ENCODE data around the gene ARHGAP10.

The ARHGAP10 gene

GRCh38 chr4:148015058-148015457 lies 283.2 kb downstream of the ARHGAP10 start:
- Mint-ChIP-seq H3K27ac (peak overlapping the region; percentile 15), H3K36me3 (ENCODE audit: low read depth) (peaks cover 6% of the 10 kb centered on the region), H3K4me3 (no peak overlapping the region), H3K9me3 (no peaks in the 10 kb centered on the region), H3K4me1 (peaks cover 16% of the 10 kb centered on the region), H3K27me3 (ENCODE audit: low read depth, poor library complexity) (no peaks in the 10 kb centered on the region)
- no peak for DNase-seq
- TF ChIP-seq, protein P1, sequence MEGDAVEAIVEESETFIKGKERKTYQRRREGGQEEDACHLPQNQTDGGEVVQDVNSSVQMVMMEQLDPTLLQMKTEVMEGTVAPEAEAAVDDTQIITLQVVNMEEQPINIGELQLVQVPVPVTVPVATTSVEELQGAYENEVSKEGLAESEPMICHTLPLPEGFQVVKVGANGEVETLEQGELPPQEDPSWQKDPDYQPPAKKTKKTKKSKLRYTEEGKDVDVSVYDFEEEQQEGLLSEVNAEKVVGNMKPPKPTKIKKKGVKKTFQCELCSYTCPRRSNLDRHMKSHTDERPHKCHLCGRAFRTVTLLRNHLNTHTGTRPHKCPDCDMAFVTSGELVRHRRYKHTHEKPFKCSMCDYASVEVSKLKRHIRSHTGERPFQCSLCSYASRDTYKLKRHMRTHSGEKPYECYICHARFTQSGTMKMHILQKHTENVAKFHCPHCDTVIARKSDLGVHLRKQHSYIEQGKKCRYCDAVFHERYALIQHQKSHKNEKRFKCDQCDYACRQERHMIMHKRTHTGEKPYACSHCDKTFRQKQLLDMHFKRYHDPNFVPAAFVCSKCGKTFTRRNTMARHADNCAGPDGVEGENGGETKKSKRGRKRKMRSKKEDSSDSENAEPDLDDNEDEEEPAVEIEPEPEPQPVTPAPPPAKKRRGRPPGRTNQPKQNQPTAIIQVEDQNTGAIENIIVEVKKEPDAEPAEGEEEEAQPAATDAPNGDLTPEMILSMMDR (IDR thresholded peaks at IDR 0.05): no peak

DNA sequence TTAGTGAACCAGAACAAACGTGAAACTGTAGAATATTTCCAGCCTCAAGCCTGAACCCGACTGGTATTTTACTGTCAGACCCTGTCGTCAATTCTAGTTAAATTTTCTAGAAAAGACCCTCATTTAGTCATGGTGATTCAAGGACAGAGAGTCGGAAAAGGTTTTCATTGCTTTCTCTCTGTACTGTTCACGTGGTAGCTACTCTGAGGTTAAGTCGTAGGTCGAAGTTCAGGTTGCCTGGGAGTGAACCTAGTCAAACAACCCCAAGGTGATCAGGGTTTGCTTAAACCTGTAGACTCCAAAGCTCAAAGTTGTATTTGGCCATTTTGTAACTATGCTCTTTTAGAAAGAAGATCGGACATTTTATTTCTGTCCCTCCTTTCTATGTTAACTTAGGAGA lies 283.6 kb downstream of the ARHGAP10 start:
- H3K9me3 Mint-ChIP-seq: no peaks in the 10 kb centered on the region
- DNase-seq: no peak
- TF ChIP-seq, protein P1 (IDR thresholded peaks at IDR 0.05): no peak
- peaks cover 9% of the 10 kb centered on the region for H3K36me3 Mint-ChIP-seq (ENCODE audit: low read depth)
- H3K4me3 Mint-ChIP-seq: no peak overlapping the region
- H3K4me1 Mint-ChIP-seq: peaks cover 16% of the 10 kb centered on the region
- H3K27ac Mint-ChIP-seq: no peak overlapping the region
- no peaks in the 10 kb centered on the region for H3K27me3 Mint-ChIP-seq (ENCODE audit: low read depth, poor library complexity)

DNA sequence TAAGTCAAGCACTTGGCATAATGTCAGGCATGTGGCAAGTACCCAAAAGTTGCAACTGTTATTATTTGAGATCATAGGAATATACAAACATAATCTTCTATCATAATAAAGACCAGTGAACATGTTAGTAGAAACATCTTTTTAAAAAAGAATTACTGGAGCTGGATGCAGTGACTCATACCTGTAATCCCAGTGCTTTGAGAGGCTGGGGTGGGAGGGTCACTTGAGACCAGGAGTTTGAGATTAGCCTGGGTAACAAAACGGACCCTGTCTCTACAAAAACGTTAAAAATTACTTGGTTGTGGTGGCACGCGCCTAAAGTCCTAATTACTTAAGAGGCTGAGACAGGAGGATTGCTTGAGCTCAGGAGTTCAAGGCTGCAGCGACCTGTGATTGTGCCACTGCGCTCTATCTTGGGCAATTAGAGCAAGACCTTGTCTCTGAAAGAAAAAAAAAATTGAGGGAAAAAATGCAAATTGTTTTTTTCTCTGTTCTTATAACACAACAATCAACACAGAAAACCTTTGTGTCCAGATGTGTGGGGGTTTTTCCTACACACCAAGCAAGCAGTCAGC lies 284.3 kb downstream of the ARHGAP10 start:
- Mint-ChIP-seq H3K36me3 (ENCODE audit: low read depth) (peaks cover 5% of the 10 kb centered on the region), H3K9me3 (no peaks in the 10 kb centered on the region), H3K27ac (no peak overlapping the region), H3K4me3 (no peak overlapping the region), H3K4me1 (peaks cover 16% of the 10 kb centered on the region), H3K27me3 (ENCODE audit: low read depth, poor library complexity) (no peaks in the 10 kb centered on the region)
- TF ChIP-seq, protein P1 (IDR thresholded peaks at IDR 0.05): no peak
- DNase-seq: no peak

DNA sequence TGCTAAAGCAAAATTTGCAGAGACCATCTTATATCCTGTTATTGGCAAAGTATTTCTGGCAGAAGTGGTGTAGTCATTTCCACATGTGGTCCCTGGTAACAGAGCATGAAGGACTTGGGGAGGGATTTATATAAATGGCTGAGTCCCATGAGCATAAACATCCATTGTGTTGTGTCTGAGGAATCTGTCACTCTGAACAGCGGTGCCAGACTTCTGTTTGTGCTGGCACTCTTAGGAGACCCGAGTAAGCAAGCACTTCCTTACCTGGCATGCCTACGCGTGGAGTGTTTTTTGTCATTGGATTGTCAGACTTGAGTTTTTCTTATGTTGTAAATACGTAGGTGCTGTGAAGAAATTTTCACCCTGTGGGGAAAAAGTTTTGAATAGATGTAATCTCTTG lies 285.9 kb downstream of the ARHGAP10 start:
- peaks cover 4% of the 10 kb centered on the region for H3K36me3 Mint-ChIP-seq (ENCODE audit: low read depth)
- peak overlapping the region; percentile 35 for H3K27ac Mint-ChIP-seq
- TF ChIP-seq, protein P1 (IDR thresholded peaks at IDR 0.05): no peak
- H3K4me1 Mint-ChIP-seq: peaks cover 16% of the 10 kb centered on the region
- no peaks in the 10 kb centered on the region for H3K9me3 Mint-ChIP-seq
- H3K4me3 Mint-ChIP-seq: no peak overlapping the region
- no peaks in the 10 kb centered on the region for H3K27me3 Mint-ChIP-seq (ENCODE audit: low read depth, poor library complexity)
- DNase-seq: no peak

GRCh38 chr4:148021686-148022085 lies 289.8 kb downstream of the ARHGAP10 start:
- Mint-ChIP-seq H3K4me3 (no peak overlapping the region), H3K27me3 (ENCODE audit: low read depth, poor library complexity) (no peaks in the 10 kb centered on the region), H3K4me1 (peaks cover 12% of the 10 kb centered on the region), H3K9me3 (no peaks in the 10 kb centered on the region), H3K36me3 (ENCODE audit: low read depth) (peaks cover 24% of the 10 kb centered on the region), H3K27ac (no peak overlapping the region)
- TF ChIP-seq, protein P1 (IDR thresholded peaks at IDR 0.05): no peak
- DNase-seq: no peak

DNA sequence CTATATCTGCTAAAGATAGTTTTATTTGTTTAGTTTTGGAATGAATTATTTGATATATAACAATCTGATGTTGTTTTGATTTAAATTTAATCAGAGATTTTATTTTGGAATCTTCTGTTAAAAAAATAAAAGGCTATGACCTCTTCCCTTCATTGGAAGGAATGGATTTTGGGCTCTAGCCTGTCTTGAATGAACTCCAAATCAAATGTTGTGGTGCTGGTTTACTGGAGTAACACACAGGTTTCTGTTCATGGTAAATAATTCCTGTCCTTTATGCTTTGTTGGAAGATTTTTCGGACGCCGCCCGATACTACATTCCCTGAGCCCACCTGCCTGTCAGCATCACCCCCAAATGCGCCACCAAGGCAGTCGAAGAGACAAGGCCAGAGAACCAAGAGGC lies 291.1 kb downstream of the ARHGAP10 start:
- no peaks in the 10 kb centered on the region for H3K27me3 Mint-ChIP-seq (ENCODE audit: low read depth, poor library complexity)
- H3K4me1 Mint-ChIP-seq: peaks cover 7% of the 10 kb centered on the region
- H3K27ac Mint-ChIP-seq: no peak overlapping the region
- no peak for DNase-seq
- peaks cover 37% of the 10 kb centered on the region for H3K36me3 Mint-ChIP-seq (ENCODE audit: low read depth)
- no peak overlapping the region for H3K4me3 Mint-ChIP-seq
- TF ChIP-seq, protein P1 (IDR thresholded peaks at IDR 0.05): no peak
- peaks cover 8% of the 10 kb centered on the region for H3K9me3 Mint-ChIP-seq

Data from nephron progenitor cell (in vitro differentiated cells).